Right lobe of liver (tissue), 6 donors: ENCODE measurements around the gene CCDC88B. TPM values are rescaled to one million over a fixed set of nuclear protein-coding genes. Genes with fewer than 3 reads are reported as not detected.
A peak's percentile ranks its signal among the peaks of the same experiment; 100 is the strongest.

ENCODE experiments used
- ATAC-seq, 4 donors: fragments of 200-7000 bp; cut with Tn5 transposase; one replicate each; pipeline ENCODE4 v1.9.1; 2020; ENCODE audit warnings: mild to moderate bottlenecking in 4 of 4, moderate library complexity in 4 of 4
- DNase-seq, 3 donors: peaks; one replicate each; pipeline ENCODE4 v3.0.0-alpha.2; 2020
- H3K27ac ChIP-seq, 3 donors: fragments of 200-600 bp; one replicate each; pipeline ENCODE4 v1.8.0; 2022
- H3K27me3 ChIP-seq, 2 donors: fragments of 200-600 bp; one replicate each; pipeline ENCODE4 v1.8.0; 2022
- H3K36me3 ChIP-seq, 4 donors: fragments of 200-600 bp; sonication (generic) in 1 of 4; one replicate each; pipeline versions ENCODE4 v1.5.1 to v1.8.0; 2017 to 2022; ENCODE audit warnings: control low read depth in 1 of 4
- H3K4me1 ChIP-seq, 4 donors: fragments of 200-600 bp; sonication (generic) in 1 of 4; one replicate each; pipeline versions ENCODE4 v1.5.1 to v1.8.0; 2017 to 2022; ENCODE audit warnings: control low read depth in 1 of 4
- H3K4me3 ChIP-seq, 3 donors: fragments of 200-600 bp; one replicate each; pipeline ENCODE4 v1.8.0; 2022
- H3K9me3 ChIP-seq, 4 donors: fragments of 200-600 bp; sonication (generic) in 1 of 4; one replicate each; pipeline versions ENCODE4 v1.5.1 to v1.8.0; 2017 to 2022; ENCODE audit warnings: control low read depth in 1 of 4
- POLR2A ChIP-seq: fragments of 450-650 bp; IDR thresholded peaks from one replicate; pipeline ENCODE4 v1.6.1; 2017; ENCODE audit warnings: antibody characterized with exemption, mild to moderate bottlenecking
- WGBS: methylation state at CpG from one replicate; pipeline ENCODE4 v1.1.6; 2018; ENCODE audit warnings: low coverage, low lambda C conversion rate; ENCODE audit not compliant: insufficient coverage; ENCODE audit errors: missing lambda C conversion rate; 5-methylcytosine and 5-hydroxymethylcytosine counted together
- intact Hi-C, 2 donors: fragments of 100-400 bp; cut with DNase I; formaldehyde crosslinking; loops; one replicate each; pipeline versions ENCODE4 v1.11.2 to v1.14.1; 2022
- microRNA counts: library from miRNA; unstranded; fragments of <30 nt; microRNA quantifications from one replicate; lab custom pipeline; 2016
- microRNA-seq, 2 donors: library from miRNA; unstranded; fragments of <30 nt; microRNA quantifications; one replicate each; pipeline ENCODE4, GENCODE V29; 2019 to 2020
- small RNA-seq, 2 experiments: library from RNA; depleted of rRNA; stranded (forward); fragments of <200 nt; gene quantifications; one replicate each; pipeline ENCODE3, GENCODE V24; 2016
- total RNA-seq, 6 experiments: library from RNA; depleted of rRNA in 2 of 6; stranded (reverse); fragments of >200 nt in 2 of 6; fragmentation: NEBNext Ultra II Directional in 3 of 6; extraction: Animal tissue kit (Norgen Biotek cat#: 25700) in 3 of 6; gene quantifications; one replicate each; pipeline versions ENCODE4 v1.1.0 to v1.2.4, GENCODE V29; 2016 to 2023
- TF ChIP-seq, protein P1 (sequence below), 4 donors: fragments of 200-600 bp in 3 of 4; fragments of 450-650 bp in 1 of 4; IDR thresholded peaks; one replicate each; pipeline versions ENCODE4 v1.5.1 to v1.8.0; 2016 to 2022; ENCODE audit warnings: antibody characterized with exemption in 4 of 4, mild to moderate bottlenecking in 2 of 4
- donor health status: DM: no; HTN: yes; CAD: no.
- donor health status: DM: no; HTN: no; CAD: no.
- donor health status: DM: no; HTN: no; CAD: no.
- donor health status: DM: no; HTN: yes; CAD: no.
- donor health status: DM: no; HTN: yes; CAD: no.

Gene CCDC88B
- total RNA-seq, 6 experiments from 2014 or later, result 2.4 to 10.6 (median 4.9) TPM

DNA sequence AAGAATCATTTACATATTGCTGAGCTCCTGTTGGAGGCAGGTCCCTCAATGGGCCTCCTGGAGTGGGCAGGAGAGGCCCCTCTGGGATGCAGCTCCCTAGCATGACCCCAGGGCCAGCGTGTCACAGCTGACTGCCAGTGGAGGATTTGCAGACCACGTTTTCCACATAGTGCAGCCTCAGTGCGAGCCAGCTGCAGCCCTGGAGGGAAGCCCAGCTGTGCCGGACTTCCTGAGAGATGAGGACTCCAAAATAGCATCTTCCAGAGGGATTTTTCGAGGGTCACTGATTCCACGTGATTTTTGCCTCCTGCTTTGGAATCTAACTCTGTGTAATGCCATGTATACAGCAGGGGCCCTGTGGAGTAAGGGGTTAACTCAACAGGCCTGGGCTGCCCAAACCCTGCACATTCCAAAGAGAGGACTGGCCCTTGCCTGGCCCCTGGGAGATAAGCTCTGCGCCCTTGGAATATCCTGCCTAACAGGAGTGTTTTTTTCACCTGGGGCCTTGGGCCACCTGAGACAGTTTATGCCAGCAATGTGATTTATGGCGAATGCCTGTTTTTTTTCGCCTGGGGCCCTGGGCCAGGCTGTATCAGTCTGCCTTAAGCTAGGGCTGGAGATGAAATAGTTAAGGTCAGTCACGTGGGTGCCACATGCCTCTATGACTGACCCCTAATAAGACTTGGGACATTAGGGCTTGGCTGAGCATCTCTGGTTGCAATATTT is 66.4 kb downstream of the CCDC88B start:
- ATAC-seq, result peak; percentile 18 to 41 (median 32)
- H3K4me1 ChIP-seq, result no peaks in the 10 kb centered on the region

More for the DNA sequence above, 66.4 kb downstream of the CCDC88B start:
- H3K36me3 ChIP-seq, result no peaks in the 10 kb centered on the region
- WGBS, result 48% methylated on average over 3 of the region's 10 CpGs
- no peaks in the 10 kb centered on the region for H3K27me3 ChIP-seq
- H3K27ac ChIP-seq, result no peak overlapping the region
- intact Hi-C loops, result no loop called here
- TF ChIP-seq POLR2A, result no peak
- TF ChIP-seq, protein P1, sequence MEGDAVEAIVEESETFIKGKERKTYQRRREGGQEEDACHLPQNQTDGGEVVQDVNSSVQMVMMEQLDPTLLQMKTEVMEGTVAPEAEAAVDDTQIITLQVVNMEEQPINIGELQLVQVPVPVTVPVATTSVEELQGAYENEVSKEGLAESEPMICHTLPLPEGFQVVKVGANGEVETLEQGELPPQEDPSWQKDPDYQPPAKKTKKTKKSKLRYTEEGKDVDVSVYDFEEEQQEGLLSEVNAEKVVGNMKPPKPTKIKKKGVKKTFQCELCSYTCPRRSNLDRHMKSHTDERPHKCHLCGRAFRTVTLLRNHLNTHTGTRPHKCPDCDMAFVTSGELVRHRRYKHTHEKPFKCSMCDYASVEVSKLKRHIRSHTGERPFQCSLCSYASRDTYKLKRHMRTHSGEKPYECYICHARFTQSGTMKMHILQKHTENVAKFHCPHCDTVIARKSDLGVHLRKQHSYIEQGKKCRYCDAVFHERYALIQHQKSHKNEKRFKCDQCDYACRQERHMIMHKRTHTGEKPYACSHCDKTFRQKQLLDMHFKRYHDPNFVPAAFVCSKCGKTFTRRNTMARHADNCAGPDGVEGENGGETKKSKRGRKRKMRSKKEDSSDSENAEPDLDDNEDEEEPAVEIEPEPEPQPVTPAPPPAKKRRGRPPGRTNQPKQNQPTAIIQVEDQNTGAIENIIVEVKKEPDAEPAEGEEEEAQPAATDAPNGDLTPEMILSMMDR (IDR thresholded peaks at IDR 0.05), result no peak
- H3K9me3 ChIP-seq, result no peaks in the 10 kb centered on the region
- no peak overlapping the region for H3K4me3 ChIP-seq
- peak in 1 of 3 donors; percentile 52 for DNase-seq

MicroRNA genes within 50 kb of the gene (microRNA counts, 767-probe panel; counts per million panel counts)
- 237 counts per million for microRNA hsa-miR-1237 (lab: Ali Mortazavi, UCI)

Small RNA genes lying within 50 kb of the gene (microRNA-seq; reads per million reads assigned to microRNA genes)
- gene MIR1237, result 2.6 reads per million in 2 donors
- 0 to 0.64 reads per million in 2 donors for gene MIR7155

Small RNA genes lying within 50 kb of the gene (small RNA-seq; reads per million reads assigned to genes)
- 0 to 0.13 reads per million in 2 experiments for gene MIR1237
- gene MIR7155, result 0 to 0.48 reads per million in 2 experiments
- gene RF00019, result 0 reads per million in 2 experiments

Other genes with a start within 250 kb of the CCDC88B start
- gene MACROD1, start 174.1 kb upstream of the CCDC88B start, total RNA-seq, result 100 to 1,000 TPM in 1 of 6 experiments, 10 to 100 TPM in 5; 12.3 to 219 (median 27.8) TPM
- gene STIP1, start 154.0 kb upstream of the CCDC88B start, total RNA-seq, result 100 to 1,000 TPM in 1 of 6 experiments, 10 to 100 TPM in 5; 27.6 to 110 (median 59.4) TPM
- 10 to 100 TPM in 1 of 6 experiments, 1 to 10 TPM in 5; 5.1 to 17.3 (median 8.1) TPM for gene FERMT3, start 133.5 kb upstream of the CCDC88B start, total RNA-seq
- gene TRPT1, start 114.0 kb upstream of the CCDC88B start, total RNA-seq, result 10 to 100 TPM; 13.5 to 29.6 (median 18.9) TPM
- 10 to 100 TPM; 23.2 to 46.7 (median 32.1) TPM for gene NUDT22, start 113.9 kb upstream of the CCDC88B start, total RNA-seq
- 10 to 100 TPM; 14.6 to 27.6 (median 21.4) TPM for gene DNAJC4, start 109.7 kb upstream of the CCDC88B start, total RNA-seq
- gene VEGFB, start 105.6 kb upstream of the CCDC88B start, total RNA-seq, result 10 to 100 TPM in 5 of 6 experiments, 1 to 10 TPM in 1; 7.5 to 33.2 (median 16.6) TPM
- gene FKBP2, start 99.1 kb upstream of the CCDC88B start, total RNA-seq, result 100 to 1,000 TPM in 1 of 6 experiments, 10 to 100 TPM in 5; 49.4 to 108 (median 66.7) TPM
- gene PPP1R14B, start 93.3 kb upstream of the CCDC88B start, total RNA-seq, result 10 to 100 TPM; 34.1 to 90.3 (median 49.7) TPM
- 1 to 10 TPM; 5.4 to 8.0 (median 6.7) TPM for gene PLCB3, start 88.7 kb upstream of the CCDC88B start, total RNA-seq
- 10 to 100 TPM; 22.0 to 53.8 (median 26.0) TPM for gene BAD, start 55.5 kb upstream of the CCDC88B start, total RNA-seq
- 10 to 100 TPM; 13.0 to 21.9 (median 17.8) TPM for gene GPR137, start 54.4 kb upstream of the CCDC88B start, total RNA-seq
- gene KCNK4, start 48.9 kb upstream of the CCDC88B start, total RNA-seq, result not detected
- gene CATSPERZ, start 39.8 kb upstream of the CCDC88B start, total RNA-seq, result not detected
- gene ESRRA, start 34.7 kb upstream of the CCDC88B start, total RNA-seq, result 10 to 100 TPM; 28.5 to 82.6 (median 47.7) TPM
- 100 to 1,000 TPM in 2 of 6 experiments, 10 to 100 TPM in 4; 58.0 to 122 (median 85.3) TPM for gene TRMT112, start 22.6 kb upstream of the CCDC88B start, total RNA-seq
- 100 to 1,000 TPM in 2 of 6 experiments, 10 to 100 TPM in 4; 84.0 to 172 (median 89.3) TPM for gene PRDX5, start 22.1 kb upstream of the CCDC88B start, total RNA-seq
- gene RPS6KA4, start 19.0 kb downstream of the CCDC88B start, total RNA-seq, result 10 to 100 TPM in 3 of 6 experiments, 1 to 10 TPM in 3; 6.6 to 17.9 (median 10.3) TPM
- 1 to 10 TPM in 2 of 6 experiments, under 1 TPM in 2, not detected in 2; 0.11 to 3.9 (median 0.65) TPM for gene SLC22A11, start 215.7 kb downstream of the CCDC88B start, total RNA-seq